HG03064 (cell line): ENCODE data around the gene FOXR2.

ENCODE experiments used
- ATAC-seq: cut with Tn5 transposase; IDR thresholded peaks from one replicate; pipeline ENCODE4 v1.9.1; 2021; ENCODE audit warnings: low read depth; ENCODE audit not compliant: unreplicated experiment

Gene FOXR2, protein sequence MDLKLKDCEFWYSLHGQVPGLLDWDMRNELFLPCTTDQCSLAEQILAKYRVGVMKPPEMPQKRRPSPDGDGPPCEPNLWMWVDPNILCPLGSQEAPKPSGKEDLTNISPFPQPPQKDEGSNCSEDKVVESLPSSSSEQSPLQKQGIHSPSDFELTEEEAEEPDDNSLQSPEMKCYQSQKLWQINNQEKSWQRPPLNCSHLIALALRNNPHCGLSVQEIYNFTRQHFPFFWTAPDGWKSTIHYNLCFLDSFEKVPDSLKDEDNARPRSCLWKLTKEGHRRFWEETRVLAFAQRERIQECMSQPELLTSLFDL

DNA sequence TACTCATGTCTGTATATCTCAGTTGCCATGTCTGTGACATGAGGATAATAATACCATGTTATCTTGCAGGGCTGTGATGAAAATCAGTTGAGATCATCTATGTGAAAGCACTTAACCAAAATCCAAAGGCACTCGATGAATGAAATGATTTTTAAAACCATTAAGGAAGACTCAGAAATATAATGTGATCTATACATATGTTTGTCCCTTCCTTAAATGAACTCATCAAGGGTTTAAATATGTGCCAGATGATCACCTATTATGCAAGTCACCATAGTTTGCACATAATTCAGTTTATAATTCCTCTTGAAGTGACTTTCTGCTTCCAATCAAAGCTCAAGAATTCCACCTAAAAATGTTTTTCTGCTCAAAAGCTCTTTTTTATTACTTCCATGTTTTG is at the start of gene FOXR2:
FOXR2 (plus strand) TSS at position 301 of the 400 bp plus-strand sequence. CDS start 312 bp downstream, outside the sequence.
- ATAC-seq: no peak

DNA sequence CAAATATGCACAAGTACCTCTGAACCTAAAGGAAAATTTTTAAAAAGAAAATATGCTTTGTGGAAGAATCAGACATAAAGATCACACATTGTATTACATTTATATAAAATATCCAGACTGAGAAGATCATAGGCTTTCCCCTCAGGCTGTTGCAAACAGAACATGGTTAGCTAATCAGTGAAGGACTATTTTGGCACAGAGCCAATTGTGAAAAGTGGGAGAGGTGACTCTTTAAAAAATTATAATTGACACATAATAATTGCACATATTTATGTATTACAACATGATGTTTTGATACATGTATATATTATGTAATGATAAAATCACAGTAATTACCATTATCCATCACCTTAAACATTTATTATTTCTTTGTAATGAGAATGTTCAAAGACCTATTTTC is 44.1 kb upstream of the FOXR2 start:
- ATAC-seq: no peak

DNA sequence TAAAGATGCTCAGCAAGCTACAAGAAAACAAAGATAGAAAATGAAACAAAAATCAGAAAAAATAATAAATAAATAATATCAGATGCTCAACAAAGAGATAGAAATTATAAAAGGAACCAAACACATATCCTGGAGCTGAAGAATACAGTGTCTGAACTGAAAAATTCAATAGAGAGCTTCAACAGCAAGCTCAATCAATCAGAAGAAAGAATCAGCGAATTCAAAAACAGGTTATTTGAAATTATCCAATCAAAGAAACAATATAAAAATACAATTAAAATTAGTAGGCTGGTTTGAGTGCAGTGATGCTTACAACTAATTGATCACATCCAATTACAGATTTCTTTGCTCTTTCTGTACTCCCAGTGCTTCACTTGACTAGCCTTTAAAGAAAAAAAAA is 40.8 kb upstream of the FOXR2 start:
- no peak for ATAC-seq

DNA sequence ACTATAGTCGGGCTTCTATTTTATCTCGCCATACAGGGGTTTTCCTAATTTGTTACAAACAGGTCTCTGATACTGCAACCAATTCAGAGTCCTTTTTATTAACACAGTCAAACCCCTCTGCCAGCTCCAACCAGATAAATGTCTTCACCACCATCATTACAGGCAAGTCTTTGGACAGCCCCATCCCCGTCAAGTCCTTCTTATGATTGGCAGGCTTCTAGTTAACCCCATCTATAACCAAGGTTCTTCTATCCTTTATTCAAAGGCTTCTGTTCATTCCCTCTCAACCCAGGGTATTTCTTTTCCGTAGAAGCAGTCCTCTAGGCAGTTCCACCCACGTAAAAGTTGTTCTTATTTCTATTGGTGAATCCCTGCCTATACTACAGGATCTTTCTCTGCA is 29.9 kb upstream of the FOXR2 start:
- ATAC-seq: no peak

DNA sequence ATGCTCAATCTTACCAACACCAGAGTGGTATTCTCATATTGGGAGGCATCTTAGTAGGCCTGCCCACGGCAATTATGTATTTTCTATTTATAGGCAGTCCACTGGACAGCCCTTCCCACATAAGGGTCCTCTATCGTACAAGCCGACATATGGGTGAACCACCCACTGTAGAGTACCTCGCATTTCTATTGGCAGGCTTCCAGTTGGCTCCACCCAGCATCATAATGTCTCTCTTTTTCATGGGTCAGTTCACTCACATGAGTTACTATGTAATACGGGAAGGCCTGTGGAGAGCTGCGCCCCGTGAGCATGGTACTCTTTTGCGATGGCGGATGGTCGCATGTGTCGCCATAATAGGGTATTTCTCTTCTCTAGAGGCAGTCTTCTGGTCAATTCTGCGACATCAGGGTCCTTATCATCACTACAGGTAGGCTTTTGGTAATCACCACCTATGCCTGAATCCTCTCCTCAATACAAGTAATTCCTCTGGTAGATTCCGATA is 29.4 kb upstream of the FOXR2 start:
- ATAC-seq: no peak

DNA sequence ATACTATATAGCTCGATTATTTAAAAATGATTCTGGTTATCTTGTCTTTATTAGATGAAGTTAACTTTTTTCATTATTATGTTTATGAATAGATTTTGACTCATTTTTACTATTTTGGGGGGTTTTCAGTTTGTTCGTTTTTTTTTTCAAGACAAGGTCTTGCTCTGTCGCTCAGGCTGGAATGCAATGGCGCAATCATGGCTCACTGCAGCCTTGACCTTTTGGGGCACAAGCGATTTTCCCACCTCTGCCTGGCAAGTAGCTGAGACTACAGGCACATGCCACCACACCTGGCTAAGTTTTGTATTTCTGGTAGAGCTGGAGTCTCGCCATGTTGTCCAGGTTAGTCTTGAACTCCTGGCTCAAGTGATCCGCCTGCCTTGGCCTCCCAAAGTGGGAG is 24.9 kb upstream of the FOXR2 start:
- ATAC-seq: no peak

DNA sequence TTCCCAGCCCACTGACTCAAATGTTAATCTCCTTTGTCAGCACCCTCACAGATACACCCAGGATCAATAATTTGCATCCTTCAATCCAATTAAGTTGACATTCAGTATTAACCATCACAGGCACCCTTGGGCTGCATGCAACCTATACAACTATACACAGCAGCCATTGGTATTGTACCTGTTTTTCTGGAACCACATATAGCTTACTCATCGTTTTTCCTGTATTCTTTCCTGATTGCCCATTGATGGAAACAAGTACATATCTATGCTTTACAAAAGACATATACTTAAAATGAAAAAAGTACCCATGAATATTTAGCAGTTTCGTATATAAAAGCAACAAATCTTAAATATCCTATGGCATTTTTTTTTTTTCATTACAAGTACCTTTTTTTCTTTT is 3.7 kb upstream of the FOXR2 start:
- no peak for ATAC-seq

DNA sequence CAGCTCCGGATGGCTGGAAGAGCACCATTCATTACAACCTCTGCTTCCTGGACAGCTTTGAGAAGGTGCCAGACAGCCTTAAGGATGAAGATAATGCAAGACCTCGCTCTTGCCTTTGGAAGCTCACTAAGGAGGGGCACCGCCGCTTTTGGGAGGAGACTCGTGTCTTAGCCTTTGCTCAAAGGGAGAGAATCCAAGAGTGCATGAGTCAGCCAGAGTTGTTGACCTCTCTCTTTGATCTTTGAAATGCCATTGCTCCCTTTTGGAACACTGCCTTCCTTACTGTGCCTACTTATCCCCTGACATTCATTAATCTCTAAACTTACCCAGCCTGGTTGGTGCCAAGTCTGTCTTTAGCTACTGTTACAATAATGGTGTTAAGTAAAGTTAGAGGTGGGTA is 1.2 kb downstream of the FOXR2 start:
- no peak for ATAC-seq

DNA sequence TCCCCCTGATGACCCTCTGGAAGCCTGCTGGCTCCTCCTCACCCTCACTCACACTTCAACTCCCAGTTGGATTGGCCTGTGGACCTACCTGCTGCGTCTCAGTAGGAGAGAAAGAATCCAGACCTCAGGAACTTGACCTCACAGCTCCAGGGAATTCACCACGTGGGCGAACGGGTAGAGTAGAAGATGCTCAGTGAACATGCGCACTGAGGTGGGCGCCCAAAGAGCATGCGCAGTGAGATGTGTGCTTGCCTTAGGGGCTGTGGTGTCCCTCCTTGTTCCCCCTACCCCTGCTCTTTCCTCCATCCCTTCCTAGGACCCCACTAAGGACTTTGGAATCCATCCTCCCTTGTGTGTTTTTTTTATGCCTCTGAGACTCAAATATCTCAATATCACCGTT is 12.9 kb downstream of the FOXR2 start:
- no peak for ATAC-seq

DNA sequence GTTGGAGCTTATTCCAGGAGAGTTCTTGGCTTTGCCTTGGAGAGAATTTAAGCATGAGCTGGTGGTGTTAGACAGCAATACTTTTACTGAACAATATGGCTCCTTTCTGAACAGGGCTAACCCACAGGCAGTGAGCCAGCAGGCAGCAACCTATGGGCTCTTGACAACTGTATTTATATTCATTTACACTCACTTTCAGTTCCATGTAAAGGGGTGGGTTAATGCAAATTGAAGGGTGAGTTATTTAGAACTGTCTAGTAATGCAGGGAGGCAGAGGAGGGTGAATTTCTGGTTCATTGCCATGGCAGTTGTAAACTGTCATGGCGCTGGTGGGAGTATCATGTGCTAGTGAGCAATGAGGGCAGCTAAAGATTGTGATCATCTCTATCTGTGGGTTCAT is 15.7 kb downstream of the FOXR2 start:
- no peak for ATAC-seq

DNA sequence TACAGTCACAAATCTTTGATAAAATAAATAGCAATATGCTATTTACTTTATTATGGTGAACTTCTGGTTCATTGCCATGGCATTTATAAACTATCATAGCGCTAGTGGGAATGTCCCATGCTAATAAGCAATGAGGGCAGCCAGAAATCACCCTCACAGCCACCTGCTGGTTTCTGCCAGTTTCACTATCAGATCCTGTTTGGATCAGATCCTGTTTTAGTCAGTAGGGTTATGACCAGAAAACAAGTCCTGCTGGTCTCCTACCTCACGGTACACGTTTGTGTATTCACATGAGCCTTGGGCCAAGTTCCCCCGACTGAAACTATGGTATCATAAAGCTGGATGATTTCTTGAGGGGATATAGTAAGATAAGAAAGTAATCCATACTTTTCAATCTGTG is 17.7 kb downstream of the FOXR2 start:
- no peak for ATAC-seq

DNA sequence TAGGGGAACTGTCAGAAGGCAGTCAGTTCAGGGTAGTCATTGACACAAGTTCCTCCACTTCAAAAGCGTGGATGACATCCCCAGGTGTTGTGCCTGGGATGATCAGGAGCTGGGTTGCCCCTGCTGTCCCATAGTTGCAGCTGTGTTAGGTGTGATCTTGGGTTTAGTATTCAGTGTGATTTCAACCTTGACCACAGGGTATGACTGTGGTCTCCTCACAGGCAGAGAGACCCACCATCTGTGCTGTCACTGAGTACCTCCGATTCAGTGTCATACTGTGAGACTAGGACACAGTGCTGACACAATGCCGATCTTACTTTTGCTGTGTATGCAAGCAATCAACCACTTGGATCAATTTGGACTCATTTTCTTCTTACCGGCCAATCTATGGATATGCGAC is 25.2 kb downstream of the FOXR2 start:
- no peak for ATAC-seq

DNA sequence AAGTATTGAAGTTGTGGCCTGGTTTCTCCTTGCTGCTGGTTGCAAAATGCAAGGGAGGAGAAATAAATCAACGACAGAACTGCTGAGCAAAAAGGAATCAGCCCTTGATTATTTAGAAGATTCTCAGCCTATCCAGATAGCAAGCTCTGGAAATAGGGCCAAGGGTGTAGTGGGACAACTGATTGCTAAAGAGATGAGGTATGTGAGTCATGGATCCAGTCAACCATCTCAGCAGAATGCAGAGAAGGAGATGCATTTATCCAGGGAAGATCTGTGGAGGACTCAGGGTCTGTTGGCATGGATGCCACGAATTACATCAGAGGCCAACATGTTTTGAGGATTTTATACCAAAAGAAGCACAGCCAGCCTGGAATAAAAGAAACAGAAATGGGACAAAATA is 36.7 kb downstream of the FOXR2 start:
- ATAC-seq: no peak

DNA sequence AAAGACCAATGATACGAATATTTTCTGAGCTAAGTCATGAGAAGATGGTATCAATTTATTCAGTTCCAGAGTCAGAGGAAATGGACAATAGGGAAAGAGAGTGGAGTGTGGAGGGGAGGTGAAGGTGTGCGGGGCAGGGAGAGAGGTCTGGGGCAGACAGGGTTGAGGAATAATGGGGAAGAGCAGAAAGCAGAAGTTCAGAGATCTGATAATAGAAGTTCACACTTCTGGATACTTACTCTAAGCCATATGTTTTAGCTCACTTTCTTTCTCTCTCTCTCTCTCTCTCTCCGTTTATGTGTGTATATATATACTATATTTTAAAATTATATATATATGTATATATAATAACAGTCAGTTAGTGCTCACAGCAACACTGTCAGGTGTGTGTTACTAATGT is 40.4 kb downstream of the FOXR2 start:
- ATAC-seq: no peak

DNA sequence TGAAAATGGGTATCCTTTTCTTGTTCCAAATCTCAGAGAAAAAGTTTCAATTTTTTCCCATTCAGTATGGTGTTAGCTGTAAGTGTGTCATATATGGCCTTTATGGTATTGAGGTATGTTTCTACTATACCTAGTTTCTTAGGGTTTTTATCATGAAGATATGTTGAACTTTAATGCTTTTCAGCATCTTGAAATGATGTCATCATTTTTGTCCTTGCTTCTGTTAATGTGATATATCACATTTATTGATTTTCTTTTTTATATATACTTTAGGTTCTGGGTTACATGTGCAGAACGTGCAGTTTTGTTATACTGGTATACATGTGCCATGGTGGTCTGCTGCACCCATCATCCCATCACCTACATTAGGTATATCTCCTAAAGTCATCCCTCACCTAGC is 44.9 kb downstream of the FOXR2 start:
- ATAC-seq: no peak
